Sigmoid colon (tissue), 7 donors: ENCODE results near the gene SYT9. TPM values are rescaled to one million over a fixed set of nuclear protein-coding genes. Genes with fewer than 3 reads are reported as not detected.
A peak's percentile ranks its signal among the peaks of the same experiment; 100 is the strongest.

Experiments used
- DNase-seq: peaks from one replicate; pipeline ENCODE4 v3.0.0-alpha.2; 2019
- H3K27ac ChIP-seq, 4 donors: fragments of 200-600 bp; sonication (generic); one replicate each; pipeline ENCODE4 v1.5.1; 2016 to 2019; ENCODE audit warnings: mild to moderate bottlenecking in 1 of 4
- H3K27me3 ChIP-seq, 3 donors: fragments of 200-600 bp; sonication (generic); one replicate each; pipeline ENCODE4 v1.5.1; 2019; ENCODE audit warnings: mild to moderate bottlenecking in 1 of 3
- H3K36me3 ChIP-seq, 4 donors: fragments of 200-600 bp; sonication (generic); one replicate each; pipeline ENCODE4 v1.5.1; 2016 to 2019
- H3K4me1 ChIP-seq, 4 donors: fragments of 200-600 bp; sonication (generic); one replicate each; pipeline ENCODE4 v1.5.1; 2017 to 2019
- H3K4me3 ChIP-seq, 4 donors: fragments of 200-600 bp; sonication (generic); one replicate each; pipeline ENCODE4 v1.5.1; 2017 to 2019; ENCODE audit warnings: mild to moderate bottlenecking in 2 of 4, moderate library complexity in 1 of 4
- H3K9me3 ChIP-seq, 4 donors: fragments of 200-600 bp in 3 of 4; sonication (generic) in 3 of 4; one replicate each; pipeline versions ENCODE4 v1.5.1 to v1.6.1; 2013 to 2019
- EP300 ChIP-seq, 4 donors: sonication (generic); formaldehyde crosslinking; IDR thresholded peaks; one replicate each; pipeline ENCODE4 v1.6.1; 2017; ENCODE audit warnings: antibody characterized with exemption in 4 of 4
- POLR2A ChIP-seq, 2 donors: fragments of 450-650 bp; IDR thresholded peaks; one replicate each; pipeline ENCODE4 v1.6.1; 2016; ENCODE audit warnings: antibody characterized with exemption in 2 of 2, mild to moderate bottlenecking in 2 of 2, moderate library complexity in 2 of 2
- POLR2AphosphoS5 ChIP-seq, 4 donors: sonication (generic); formaldehyde crosslinking; IDR thresholded peaks; one replicate each; pipeline ENCODE4 v1.6.1; 2017; ENCODE audit warnings: antibody characterized with exemption in 4 of 4
- WGBS, 2 donors: extraction: QIAGEN DNeasy Blood & Tissue Kit; methylation state at CpG; one replicate each; pipeline ENCODE4 v1.1.7; 2013; 5-methylcytosine and 5-hydroxymethylcytosine counted together
- intact Hi-C: fragments of 100-400 bp; cut with DNase I; formaldehyde crosslinking; loops from one replicate; pipeline ENCODE4 v1.15.1; 2023
- polyA plus RNA-seq, 3 donors: library from polyadenylated mRNA; stranded (reverse); fragments of 200-250 nt; gene quantifications; one replicate each; pipeline ENCODE4 v1.2.3, GENCODE V29; 2013
- total RNA-seq, 4 donors: library from RNA; depleted of rRNA; stranded (reverse); fragments of >200 nt; gene quantifications; one replicate each; pipeline ENCODE4 v1.1.0, GENCODE V29; 2016
- TF ChIP-seq, protein P1 (sequence below), 4 experiments: fragments of 450-650 bp in 3 of 4; fragments of 200-600 bp in 1 of 4; IDR thresholded peaks; one replicate each; pipeline ENCODE4 v1.5.1; 2016 to 2019; ENCODE audit warnings: antibody characterized with exemption in 4 of 4, mild to moderate bottlenecking in 3 of 4, moderate library complexity in 2 of 4
- donor health status: healthy with polysubstance abuse.
- donor health status: Bipolar disorder and iron deficiency.
- donor health status: healthy.

Gene SYT9
- total and polyA plus RNA-seq, 7 donors = 0.16 to 1.1 (median 0.28) TPM; not detected in 2

- intact Hi-C loops = loop anchor here (2.0 to 5.0 kb wide), 3 partner anchors 155 to 475 kb away; partner anchors contain the start of gene EIF3F
- WGBS, 2 donors = 6 to 10% methylated on average over 18 of the region's 18 CpGs
- TF ChIP-seq, protein P1, sequence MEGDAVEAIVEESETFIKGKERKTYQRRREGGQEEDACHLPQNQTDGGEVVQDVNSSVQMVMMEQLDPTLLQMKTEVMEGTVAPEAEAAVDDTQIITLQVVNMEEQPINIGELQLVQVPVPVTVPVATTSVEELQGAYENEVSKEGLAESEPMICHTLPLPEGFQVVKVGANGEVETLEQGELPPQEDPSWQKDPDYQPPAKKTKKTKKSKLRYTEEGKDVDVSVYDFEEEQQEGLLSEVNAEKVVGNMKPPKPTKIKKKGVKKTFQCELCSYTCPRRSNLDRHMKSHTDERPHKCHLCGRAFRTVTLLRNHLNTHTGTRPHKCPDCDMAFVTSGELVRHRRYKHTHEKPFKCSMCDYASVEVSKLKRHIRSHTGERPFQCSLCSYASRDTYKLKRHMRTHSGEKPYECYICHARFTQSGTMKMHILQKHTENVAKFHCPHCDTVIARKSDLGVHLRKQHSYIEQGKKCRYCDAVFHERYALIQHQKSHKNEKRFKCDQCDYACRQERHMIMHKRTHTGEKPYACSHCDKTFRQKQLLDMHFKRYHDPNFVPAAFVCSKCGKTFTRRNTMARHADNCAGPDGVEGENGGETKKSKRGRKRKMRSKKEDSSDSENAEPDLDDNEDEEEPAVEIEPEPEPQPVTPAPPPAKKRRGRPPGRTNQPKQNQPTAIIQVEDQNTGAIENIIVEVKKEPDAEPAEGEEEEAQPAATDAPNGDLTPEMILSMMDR (IDR thresholded peaks at IDR 0.05) = no peak
- TF ChIP-seq POLR2AphosphoS5 (IDR thresholded peaks at IDR 0.05) = peak in 3 of 4 donors; percentile 13 to 48 (median 40)
- peak in 1 of 4 donors; percentile 30 for TF ChIP-seq EP300 (IDR thresholded peaks at IDR 0.05)
These were observed 261.0 kb downstream of the SYT9 start for GRCh38 chr11:7512525-7513233.

GRCh38 chr11:7513234-7514098, 261.8 kb downstream of the SYT9 start, which contains the start of gene PPFIBP2:
Gene PPFIBP2, plus strand, starts transcription at chr11:7513999. Its CDS starts 35,477 bp downstream, at chr11:7549476.
- intact Hi-C loops = loop anchor here (2.0 to 5.0 kb wide), 3 partner anchors 154 to 474 kb away; partner anchors contain the start of gene EIF3F
- TF ChIP-seq, protein P1 (IDR thresholded peaks at IDR 0.05) = peak; percentile 12 to 64 (median 56)
- peak; percentile 10 to 59 (median 52) for TF ChIP-seq POLR2AphosphoS5 (IDR thresholded peaks at IDR 0.05)
- TF ChIP-seq POLR2A (IDR thresholded peaks at IDR 0.05) = peak; percentile 33 to 40
- TF ChIP-seq EP300 (IDR thresholded peaks at IDR 0.05) = no peak
- DNase-seq = peak; percentile 89
- no peaks in the 10 kb centered on the region for H3K9me3 ChIP-seq
- peak within 1 kb of the TSS; percentile 79 to 89 (median 84) for H3K27ac ChIP-seq
- peak within 1 kb of the TSS; percentile 53 to 81 (median 74) for H3K4me3 ChIP-seq
- H3K36me3 ChIP-seq = no peaks in the 10 kb centered on the region
- 0 to 1% methylated on average over 79 of the region's 79 CpGs for WGBS, 2 donors
- H3K4me1 ChIP-seq = peaks cover 0 to 29% (median 21%) of the 10 kb centered on the region in 4 donors
- H3K27me3 ChIP-seq = no peaks in the 10 kb centered on the region

More at GRCh38 chr11:7512525-7513233, 261.0 kb downstream of the SYT9 start:
- Histone ChIP-seq H3K9me3 (no peaks in the 10 kb centered on the region), H3K4me1 (peaks cover 0 to 29% (median 21%) of the 10 kb centered on the region in 4 donors), H3K4me3 (peak overlapping the region; percentile 53 to 81 (median 74)), H3K27ac (peak overlapping the region; percentile 79 to 89 (median 84)), H3K36me3 (no peaks in the 10 kb centered on the region), H3K27me3 (no peaks in the 10 kb centered on the region)
- DNase-seq = peak; percentile 89

DNA sequence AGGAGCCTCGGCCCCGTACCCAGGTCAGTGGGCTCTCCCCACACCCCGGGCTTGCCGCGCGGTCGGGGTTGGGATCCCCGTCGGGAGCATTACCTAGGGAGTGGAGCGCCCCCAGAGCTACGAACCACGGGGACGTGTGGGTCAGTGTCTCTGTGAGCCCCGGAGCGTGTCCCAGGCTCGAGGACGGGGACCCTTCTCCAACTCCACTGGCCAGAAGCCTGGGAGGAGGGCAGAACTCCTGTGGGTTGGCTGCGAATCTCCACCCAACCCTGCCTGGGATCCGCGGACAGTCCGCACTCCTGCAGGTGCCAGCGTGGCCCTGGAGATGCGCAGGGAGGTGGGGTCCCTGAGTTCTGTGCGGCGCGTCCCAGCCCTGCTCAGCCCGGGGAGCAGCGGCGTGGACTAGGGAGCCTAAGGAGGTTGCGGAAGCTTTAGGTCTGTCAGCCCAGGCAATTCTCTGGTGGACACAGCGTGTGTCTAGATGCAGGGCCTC, 262.4 kb downstream of the SYT9 start:
- 1 to 3% methylated on average over 31 of the region's 31 CpGs for WGBS, 2 donors
- DNase-seq = peak; percentile 73
- intact Hi-C loops = loop anchor here (5.0 kb wide), 2 partner anchors 153 to 473 kb away; partner anchors contain the start of gene EIF3F

DNA sequence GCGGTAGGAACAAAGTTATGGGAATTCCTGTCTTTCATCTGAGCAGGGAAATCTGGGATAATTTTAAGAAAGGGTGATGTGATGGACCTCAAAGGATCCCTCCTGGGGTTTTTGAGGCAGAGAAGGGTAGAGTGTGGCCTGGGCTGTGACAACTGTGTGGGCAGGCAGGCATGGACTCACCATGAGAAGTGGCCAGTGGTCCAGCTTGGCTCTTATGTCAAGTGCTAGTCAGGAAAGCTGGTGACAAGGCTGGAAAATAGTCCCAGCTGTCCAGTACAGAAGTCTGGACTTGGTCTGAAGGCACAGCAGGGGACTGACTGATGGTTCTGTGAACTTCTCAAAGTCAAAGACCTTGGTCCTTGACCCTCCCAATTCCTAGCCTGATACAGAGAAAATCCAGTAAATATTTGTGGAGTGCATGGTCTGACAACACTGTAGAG, 263.8 kb downstream of the SYT9 start:
- H3K27ac ChIP-seq = no peak overlapping the region
- DNase-seq = no peak
- intact Hi-C loops = no loop called here

More for the DNA sequence above, 262.4 kb downstream of the SYT9 start:
- Histone ChIP-seq H3K36me3 (no peaks in the 10 kb centered on the region), H3K4me1 (peaks cover 0 to 29% (median 21%) of the 10 kb centered on the region in 4 donors), H3K27ac (peak overlapping the region; percentile 79 to 89 (median 84)), H3K9me3 (no peaks in the 10 kb centered on the region), H3K4me3 (peak overlapping the region; percentile 53 to 81 (median 74)), H3K27me3 (no peaks in the 10 kb centered on the region)
- TF ChIP-seq, protein P1 (IDR thresholded peaks at IDR 0.05) = no peak
- no peak for TF ChIP-seq POLR2A (IDR thresholded peaks at IDR 0.05)
- TF ChIP-seq EP300 (IDR thresholded peaks at IDR 0.05) = no peak
- no peak for TF ChIP-seq POLR2AphosphoS5 (IDR thresholded peaks at IDR 0.05)

More for the DNA sequence above, 263.8 kb downstream of the SYT9 start:
- Histone ChIP-seq H3K4me3 (no peak overlapping the region), H3K36me3 (no peaks in the 10 kb centered on the region), H3K9me3 (no peaks in the 10 kb centered on the region), H3K27me3 (no peaks in the 10 kb centered on the region), H3K4me1 (peaks cover 0 to 29% (median 21%) of the 10 kb centered on the region in 4 donors)
- 96 to 97% methylated on average over 1 of the region's 1 CpG for WGBS, 2 donors
- TF ChIP-seq, protein P1 (IDR thresholded peaks at IDR 0.05) = no peak
- no peak for TF ChIP-seq POLR2AphosphoS5 (IDR thresholded peaks at IDR 0.05)
- no peak for TF ChIP-seq EP300 (IDR thresholded peaks at IDR 0.05)
- TF ChIP-seq POLR2A (IDR thresholded peaks at IDR 0.05) = no peak
